HFF-Myc (cell line): ENCODE measurements around the gene C3orf20.
"Not testable (repeated sequence)": the region's sequence is repeated elsewhere in the genome, so short reads cannot be mapped to it uniquely, and the experiment has no call there.

ENCODE experiments used
- DNase-seq: peaks from one replicate; pipeline ENCODE4 v3.0.0-alpha.2; 2011; ENCODE audit warnings: low read depth; ENCODE audit errors: extremely low read depth
- H3K4me3 ChIP-seq: replicated peaks from 2 replicates; pipeline ENCODE4 v1.5.1; 2011; ENCODE audit warnings: low read depth, mild to moderate bottlenecking, control low read depth, low read length
- TF ChIP-seq, protein P1 (sequence below): IDR thresholded peaks from 2 replicates; pipeline ENCODE4 v1.5.1; 2012; ENCODE audit warnings: mild to moderate bottlenecking, low read depth, low read length, control low read depth; ENCODE audit errors: missing control alignments

C3orf20 gene

DNA sequence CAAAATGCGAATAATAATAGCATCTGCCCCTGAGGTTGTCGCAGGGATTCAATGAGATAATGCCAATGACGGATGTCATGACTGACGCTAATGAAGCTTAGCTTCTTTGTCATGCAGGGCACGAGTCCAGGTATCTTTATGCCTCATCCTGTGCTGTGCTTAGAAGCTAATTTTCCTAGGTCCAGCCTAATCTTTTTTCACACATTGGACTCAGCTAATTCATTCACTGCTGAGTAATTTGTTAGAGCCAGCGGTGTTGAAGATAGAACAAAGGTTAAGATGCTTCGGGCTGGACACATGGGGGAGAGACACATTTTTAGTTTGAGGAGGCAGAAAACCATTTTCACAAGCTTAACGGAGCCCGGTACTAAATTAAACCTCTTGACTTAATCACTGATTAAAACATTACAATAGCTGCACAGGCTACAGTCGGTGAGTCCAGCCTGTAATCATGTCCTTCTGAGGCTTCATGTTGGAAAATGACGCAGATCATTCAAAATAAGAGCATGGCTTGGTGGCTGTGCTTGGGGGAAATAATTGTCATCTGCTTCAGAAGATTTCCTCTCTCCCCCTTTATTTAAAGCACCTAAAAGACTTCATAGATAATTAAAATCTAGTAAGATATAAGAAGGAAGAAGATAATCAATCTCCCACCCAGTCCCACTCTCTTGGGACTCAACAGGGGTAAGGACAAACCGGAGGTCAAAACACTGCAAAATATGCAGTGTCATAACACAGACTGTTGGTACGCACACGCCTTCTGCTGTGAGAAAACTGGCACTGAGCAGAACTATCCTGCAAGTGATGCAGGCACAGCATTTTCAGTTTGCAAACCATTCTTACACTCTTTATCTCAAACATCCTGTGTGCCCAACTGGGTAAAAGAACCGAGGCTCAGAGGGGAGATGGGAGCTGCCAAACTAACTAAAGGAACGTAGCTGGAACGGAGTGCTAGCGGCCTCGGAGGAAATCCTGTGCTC lies 26.7 kb upstream of the C3orf20 start:
- TF ChIP-seq, protein P1, sequence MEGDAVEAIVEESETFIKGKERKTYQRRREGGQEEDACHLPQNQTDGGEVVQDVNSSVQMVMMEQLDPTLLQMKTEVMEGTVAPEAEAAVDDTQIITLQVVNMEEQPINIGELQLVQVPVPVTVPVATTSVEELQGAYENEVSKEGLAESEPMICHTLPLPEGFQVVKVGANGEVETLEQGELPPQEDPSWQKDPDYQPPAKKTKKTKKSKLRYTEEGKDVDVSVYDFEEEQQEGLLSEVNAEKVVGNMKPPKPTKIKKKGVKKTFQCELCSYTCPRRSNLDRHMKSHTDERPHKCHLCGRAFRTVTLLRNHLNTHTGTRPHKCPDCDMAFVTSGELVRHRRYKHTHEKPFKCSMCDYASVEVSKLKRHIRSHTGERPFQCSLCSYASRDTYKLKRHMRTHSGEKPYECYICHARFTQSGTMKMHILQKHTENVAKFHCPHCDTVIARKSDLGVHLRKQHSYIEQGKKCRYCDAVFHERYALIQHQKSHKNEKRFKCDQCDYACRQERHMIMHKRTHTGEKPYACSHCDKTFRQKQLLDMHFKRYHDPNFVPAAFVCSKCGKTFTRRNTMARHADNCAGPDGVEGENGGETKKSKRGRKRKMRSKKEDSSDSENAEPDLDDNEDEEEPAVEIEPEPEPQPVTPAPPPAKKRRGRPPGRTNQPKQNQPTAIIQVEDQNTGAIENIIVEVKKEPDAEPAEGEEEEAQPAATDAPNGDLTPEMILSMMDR = no peak
- no peak for DNase-seq
- no peak overlapping the region for H3K4me3 ChIP-seq

DNA sequence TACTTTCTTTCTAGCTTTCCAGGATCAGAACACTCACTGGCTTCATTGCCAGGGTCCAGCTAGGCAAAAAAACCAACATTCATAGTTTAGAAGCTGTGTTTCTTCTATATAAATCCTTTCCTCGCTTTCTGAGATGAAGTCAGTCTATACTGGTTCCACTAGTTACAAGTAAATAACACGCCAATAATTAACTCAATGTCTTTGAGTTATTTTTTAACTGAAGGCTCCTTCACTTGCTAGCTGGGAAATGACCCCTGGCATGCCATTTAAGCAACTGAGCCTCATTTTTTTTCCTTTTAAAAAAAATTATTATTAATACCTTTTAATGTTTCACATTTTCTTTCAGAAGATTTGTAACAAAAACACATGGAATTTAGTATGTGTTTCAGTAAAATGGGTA lies 25.5 kb upstream of the C3orf20 start:
- no peak overlapping the region for H3K4me3 ChIP-seq
- no peak for DNase-seq
- TF ChIP-seq, protein P1 = no peak

DNA sequence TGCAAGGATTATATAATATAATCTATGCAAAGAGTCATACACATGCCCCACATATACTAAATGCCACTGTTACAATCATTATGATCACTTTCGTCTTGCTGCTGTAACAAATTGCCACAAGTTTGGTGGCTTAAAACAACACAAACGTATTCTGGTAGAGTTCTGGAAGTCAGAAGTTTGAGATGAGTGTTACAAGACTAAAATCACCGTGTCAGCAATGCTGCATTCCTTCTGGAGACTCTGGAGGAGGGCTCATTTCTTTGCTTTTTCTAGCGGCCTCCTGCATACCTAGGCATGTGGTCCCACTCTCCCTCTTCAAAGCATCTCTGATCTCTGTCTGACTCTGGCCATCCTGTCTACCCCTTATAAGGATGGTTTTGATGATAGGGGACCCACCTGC lies 24.7 kb upstream of the C3orf20 start:
- H3K4me3 ChIP-seq = no peak overlapping the region
- TF ChIP-seq, protein P1 = no peak
- DNase-seq = no peak

DNA sequence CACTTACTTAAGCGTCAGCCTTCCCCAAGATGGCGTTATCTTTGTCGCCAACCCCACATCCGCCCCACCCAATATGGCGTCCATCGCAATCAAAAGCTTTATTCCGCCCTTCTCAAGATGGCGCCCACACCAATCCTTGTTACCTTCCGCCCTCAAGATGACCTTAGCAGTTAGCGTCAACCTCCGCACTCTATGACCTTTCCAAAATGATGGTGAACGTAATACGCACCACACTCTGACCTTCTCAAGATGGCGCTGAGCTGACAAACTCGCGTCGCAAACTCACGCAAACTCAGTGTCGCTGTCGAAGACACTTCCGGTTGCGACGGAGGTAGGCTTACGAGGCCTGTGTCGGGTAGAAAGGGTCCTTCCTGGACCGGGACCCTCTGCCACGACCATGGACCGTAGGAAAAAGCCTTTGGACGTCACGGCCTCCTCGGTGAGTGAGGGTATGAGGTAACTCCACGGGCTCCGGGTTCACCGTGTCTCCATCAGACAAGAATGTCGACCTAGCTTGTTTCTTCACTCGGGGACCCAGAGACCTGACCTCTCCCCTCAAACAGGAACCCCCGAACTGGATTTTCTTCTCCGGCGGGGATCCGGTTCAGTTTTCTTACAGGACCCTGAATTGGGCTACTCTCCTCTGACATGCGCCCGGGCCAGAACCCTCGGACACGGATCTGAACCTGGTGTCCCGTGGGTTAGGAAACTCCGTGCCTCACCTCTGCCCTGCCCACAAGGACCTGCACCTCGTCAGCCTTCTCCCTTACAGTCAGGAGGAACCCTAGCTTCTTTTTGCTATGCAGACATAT lies 23.3 kb upstream of the C3orf20 start, which contains the start of gene CCDC174:
CCDC174 (plus strand) TSS at position 323 of the 812 bp plus-strand sequence; CDS start at position 398, 75 bp downstream.
- TF ChIP-seq, protein P1 = no peak
- DNase-seq = peak; percentile 100
- H3K4me3 ChIP-seq = peak within 1 kb of the TSS; percentile 87

DNA sequence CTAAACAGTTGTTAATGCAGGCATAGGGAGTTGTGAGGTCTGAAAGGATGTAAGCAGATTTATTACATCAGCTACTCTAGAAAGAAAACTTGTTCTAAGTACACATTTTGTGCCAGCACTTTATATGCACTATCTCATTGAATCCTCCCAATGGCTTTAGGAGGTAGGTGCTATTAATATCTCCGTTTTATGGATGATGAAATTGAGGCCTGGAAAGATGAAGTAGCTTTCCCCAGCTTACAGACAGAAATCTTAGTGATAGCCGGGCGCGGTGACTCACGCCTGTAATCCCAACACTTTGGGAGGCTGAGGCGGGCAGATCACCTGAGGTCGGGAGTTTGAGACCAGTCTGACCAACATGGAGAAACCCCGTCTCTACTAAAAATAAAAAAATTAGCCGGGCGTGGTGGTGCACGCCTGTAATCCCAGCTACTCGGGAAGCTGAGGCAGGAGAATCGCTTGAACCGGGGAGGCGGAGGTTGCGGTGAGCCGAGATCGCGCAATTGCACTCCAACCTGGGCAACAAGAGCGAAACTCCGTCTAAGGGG lies 22.5 kb upstream of the C3orf20 start:
- DNase-seq = not testable (repeated sequence)
- H3K4me3 ChIP-seq = peak overlapping the region; percentile 87

DNA sequence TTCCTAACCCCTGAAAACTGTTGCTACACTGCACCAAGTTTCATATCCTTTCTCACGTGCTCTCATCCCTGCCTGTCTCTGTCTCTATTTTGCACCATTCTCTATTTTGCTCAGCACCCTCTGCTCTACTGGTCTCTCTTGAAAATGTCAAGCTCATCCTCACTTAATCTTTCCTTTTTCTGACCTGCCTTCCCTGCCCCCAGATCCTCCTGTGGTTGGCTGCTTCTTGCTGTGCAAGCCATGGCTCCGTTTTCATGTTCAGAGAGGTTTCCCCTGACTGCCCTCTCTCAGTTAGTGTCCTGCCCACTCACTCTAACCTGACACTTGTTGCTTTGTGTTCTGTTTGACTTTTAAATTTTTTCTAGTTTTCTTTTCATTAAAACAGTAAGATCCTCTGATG lies 17.4 kb upstream of the C3orf20 start:
- no peak overlapping the region for H3K4me3 ChIP-seq
- TF ChIP-seq, protein P1 = no peak
- DNase-seq = no peak

DNA sequence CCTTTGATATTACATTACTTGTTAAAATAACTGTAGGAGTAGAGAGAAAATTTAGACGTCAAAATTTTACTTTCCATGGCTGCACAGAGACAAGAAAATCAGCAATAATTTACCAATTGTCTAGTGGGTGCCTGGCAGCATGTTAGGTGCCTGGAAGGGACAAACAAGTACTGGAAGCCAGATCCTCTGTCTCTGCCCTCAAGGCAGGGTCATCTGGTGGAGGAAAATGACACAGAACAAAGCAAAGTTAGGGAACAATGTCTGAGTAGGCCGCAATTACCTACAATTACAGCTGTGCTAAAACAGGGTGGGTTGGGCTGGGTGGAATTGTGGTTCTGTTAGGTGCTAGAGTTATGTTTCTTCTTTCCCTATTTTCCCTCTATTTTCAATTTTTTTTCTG lies 16.0 kb upstream of the C3orf20 start:
- H3K4me3 ChIP-seq = no peak overlapping the region
- no peak for DNase-seq

More for the DNA sequence above, 16.0 kb upstream of the C3orf20 start:
- TF ChIP-seq, protein P1 = no peak
